K562 (cell line): ENCODE measurements around the gene UBE2L3. TPM values are rescaled to one million over a fixed set of nuclear protein-coding genes. Genes with fewer than 3 reads are reported as not detected.
A peak's percentile ranks its signal among the peaks of the same experiment; 100 is the strongest.

Source experiments
- BRF1 ChIP-seq: IDR thresholded peaks from 3 replicates; pipeline ENCODE4 v1.6.1; 2011; ENCODE audit warnings: borderline replicate concordance, mild to moderate bottlenecking; ENCODE audit not compliant: insufficient read length; ENCODE audit errors: extremely low read depth
- CAMTA2 ChIP-seq: fragments of 250-450 bp; sonication (Bioruptor Pico); conservative IDR thresholded peaks from 2 replicates; pipeline ENCODE4 v1.5.1; 2022
- EP300 ChIP-seq: IDR thresholded peaks from 2 replicates; pipeline ENCODE4 v1.6.1; 2012; ENCODE audit warnings: low read length, improper control_type of control experiment
- ETV1 ChIP-seq: fragments of 450-650 bp; conservative IDR thresholded peaks from 2 replicates; pipeline ENCODE4 v1.6.1; 2016; ENCODE audit warnings: missing genetic modification characterization, control low read depth, low read depth, missing compliant biosample characterization
- HEY1 ChIP-seq: fragments of 250-450 bp; sonication (Bioruptor Pico); IDR thresholded peaks from 2 replicates; pipeline ENCODE4 v1.5.0; 2020; ENCODE audit warnings: mild to moderate bottlenecking, moderate library complexity, borderline replicate concordance
- HMG20B ChIP-seq: fragments of 250-450 bp; sonication (Bioruptor Pico); IDR thresholded peaks from 2 replicates; pipeline ENCODE4 v1.5.0; 2021; ENCODE audit warnings: mild to moderate bottlenecking
- JUN ChIP-seq, 2 experiments: sonication (generic) in 1 of 2; formaldehyde crosslinking in 1 of 2; IDR thresholded peaks; 2 replicates each; pipeline versions ENCODE4 v1.6.1 to v1.8.0; 2012 to 2022; ENCODE audit warnings: borderline replicate concordance in 2 of 2, mild to moderate bottlenecking in 2 of 2, improper control_type of control experiment in 1 of 2, low read depth in 1 of 2, low read length in 1 of 2, missing genetic modification reagents in 1 of 2
- L3MBTL2 ChIP-seq: fragments of 450-650 bp; IDR thresholded peaks from 2 replicates; pipeline ENCODE4 v1.6.1; 2016; ENCODE audit warnings: mild to moderate bottlenecking, moderate library complexity
- MAZ ChIP-seq, 2 experiments: fragments of 450-650 bp in 1 of 2; sonication (generic) in 1 of 2; formaldehyde crosslinking; IDR thresholded peaks in 1 of 2; conservative IDR thresholded peaks in 1 of 2; 2 replicates each; pipeline versions ENCODE4 v1.4.0 to v1.5.0; 2020; ENCODE audit warnings: mild to moderate bottlenecking in 1 of 2, missing genetic modification reagents in 1 of 2
- MLX ChIP-seq, 2 experiments: fragments of 450-650 bp in 1 of 2; sonication (generic) in 1 of 2; formaldehyde crosslinking; conservative IDR thresholded peaks; 2 replicates each; pipeline versions ENCODE4 v1.4.0 to v1.8.1; 2020 to 2022; ENCODE audit warnings: mild to moderate bottlenecking in 1 of 2, missing genetic modification reagents in 1 of 2
- MTA1 ChIP-seq: fragments of 450-650 bp; IDR thresholded peaks from 2 replicates; pipeline ENCODE4 v1.6.1; 2017; ENCODE audit warnings: borderline replicate concordance
- NCOA1 ChIP-seq: fragments of 450-650 bp; IDR thresholded peaks from 2 replicates; pipeline ENCODE4 v1.6.1; 2016; ENCODE audit warnings: low read depth
- RCOR1 ChIP-seq, 2 experiments: IDR thresholded peaks; 2 replicates each; pipeline ENCODE4 v1.6.1; 2012; ENCODE audit warnings: low read depth in 2 of 2, low read length in 2 of 2, borderline replicate concordance in 1 of 2, improper control_type of control experiment in 1 of 2
- RUNX1 ChIP-seq: sonication (generic); IDR thresholded peaks from 2 replicates; pipeline ENCODE4 v1.6.1; 2016; ENCODE audit warnings: antibody characterized with exemption, low read depth
- U2AF2 ChIP-seq: fragments of 200-400 bp; formaldehyde crosslinking; optimal IDR thresholded peaks from 2 replicates; pipeline ENCODE3; 2017; ENCODE audit warnings: low read depth, mild to moderate bottlenecking, low read length
- ZC3H11A ChIP-seq: IDR thresholded peaks from 2 replicates; pipeline ENCODE4 v1.6.1; 2012; ENCODE audit warnings: low read depth, low read length, improper control_type of control experiment
- ZFP36 ChIP-seq: fragments of 150-350 bp; IDR thresholded peaks from 2 replicates; pipeline ENCODE4 v1.6.1; 2018; ENCODE audit warnings: low read length, low read depth; ENCODE audit not compliant: partially characterized antibody
- ZNF165 ChIP-seq: fragments of 250-450 bp; sonication (Bioruptor Pico); IDR thresholded peaks from 2 replicates; pipeline ENCODE4 v1.4.0; 2020; ENCODE audit warnings: borderline replicate concordance
- ZNF282 ChIP-seq: sonication (generic); formaldehyde crosslinking; IDR thresholded peaks from 2 replicates; pipeline ENCODE4 v1.8.1; 2023; ENCODE audit warnings: missing genetic modification reagents
- ZNF311 ChIP-seq: fragments of 250-450 bp; sonication (Bioruptor Pico); IDR thresholded peaks from 2 replicates; pipeline ENCODE4 v1.4.0; 2020; ENCODE audit warnings: mild to moderate bottlenecking, moderate library complexity
- ZNF507 ChIP-seq: conservative IDR thresholded peaks from 2 replicates; pipeline ENCODE4 v1.6.1; 2017; ENCODE audit warnings: missing genetic modification characterization, missing compliant biosample characterization
- polyA plus RNA-seq, 8 experiments: library from polyadenylated mRNA; depleted of rRNA in 4 of 8; stranded (reverse) in 5 of 8; unstranded in 3 of 8; fragments of >200 nt; fragmentation: Nextera tagmentation in 2 of 8; fragmentation: Illumina TruSeq in 1 of 8; extraction: Ambion mirVana in 2 of 8; extraction: Trizol in 1 of 8; gene quantifications; 2 replicates each; pipeline versions ENCODE4 v1.2.1 to v1.2.3, GENCODE V29; 2011 to 2014; ENCODE audit warnings: inconsistent platforms in 1 of 8, missing spikeins in 1 of 8
- total RNA-seq, 7 experiments: library from RNA; depleted of rRNA in 6 of 7; stranded (reverse); fragments of >200 nt in 6 of 7; fragmentation: Illumina TruSeq in 2 of 7; extraction: Trizol in 2 of 7; gene quantifications; 2 replicates each; pipeline versions ENCODE4 v1.2.1 to v1.2.3, GENCODE V29; 2011 to 2021; ENCODE audit warnings: low replicate concordance in 1 of 7
- TF ChIP-seq, protein P1 (sequence below): fragments of 250-450 bp; sonication (Bioruptor Pico); IDR thresholded peaks from 2 replicates; pipeline ENCODE4 v1.4.0; 2020

UBE2L3 gene
- total and polyA plus RNA-seq, 9 of the 15 experiments (the other 6 are each of a cell fraction or from before 2014, with no cell fraction given), result 215 to 625 (median 285) TPM

DNA sequence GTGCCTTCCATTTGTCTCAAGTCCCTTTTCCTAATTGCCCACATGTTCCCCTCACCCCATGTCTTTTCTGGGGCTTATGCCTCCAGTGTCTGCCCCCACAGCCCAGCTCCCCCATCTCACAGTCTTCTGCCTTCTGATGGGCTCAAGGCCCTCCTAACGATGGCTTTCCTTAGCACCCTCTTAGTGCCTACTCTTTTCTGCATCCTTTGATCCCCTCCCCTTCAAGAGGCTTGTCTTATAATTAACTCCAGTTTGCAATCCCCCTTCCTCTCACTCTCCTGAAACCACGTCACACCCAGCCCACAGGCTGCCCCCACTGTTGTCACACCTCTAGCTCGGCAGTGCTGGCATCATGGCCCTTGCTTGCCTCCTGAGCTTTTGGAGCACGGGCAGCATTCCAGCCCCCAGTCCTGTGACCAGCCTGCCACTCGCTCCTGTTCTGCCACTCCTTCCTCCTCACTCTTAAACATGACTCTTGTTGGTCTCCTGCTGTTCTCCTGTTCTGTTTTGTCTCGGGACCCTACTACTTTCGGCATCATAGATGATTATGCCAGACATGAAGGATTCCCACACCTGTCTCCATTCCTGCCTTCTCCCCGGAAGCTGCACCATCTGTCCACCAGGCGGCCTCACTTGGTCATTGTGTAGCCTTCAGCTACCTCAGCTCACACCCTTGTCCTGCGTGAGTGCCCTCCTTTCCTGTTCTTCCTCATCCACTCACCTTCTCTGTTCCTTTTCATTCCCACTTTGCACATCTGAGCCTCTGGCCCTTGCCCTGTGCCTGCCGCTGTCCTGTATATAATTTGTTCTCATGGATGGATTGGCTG, 26.1 kb downstream of the UBE2L3 start (continued):
- peak; percentile 22; the same call in 1 of the 2 replicates for TF ChIP-seq JUN (IDR thresholded peaks at IDR 0.05; ENCODE audit: borderline replicate concordance, low read depth, low read length)
- no peak for TF ChIP-seq JUN (CRISPR knock-in tag; IDR thresholded peaks at IDR 0.05; ENCODE audit: borderline replicate concordance)
- TF ChIP-seq CAMTA2, result no peak
- no peak for TF ChIP-seq HEY1 (CRISPR knock-in tag)
- TF ChIP-seq MTA1, result no peak
- no peak for TF ChIP-seq L3MBTL2
- peak; percentile 54; the same call in 1 of the 2 replicates for TF ChIP-seq ETV1 (tag)
- TF ChIP-seq ZC3H11A, result no peak
- TF ChIP-seq MLX (CRISPR knock-in tag; conservative IDR thresholded peaks at IDR 0.05), result peak in 1 of 2 experiments; percentile 77; a peak in 2 of 4 replicates
- no peak for TF ChIP-seq HMG20B (CRISPR knock-in tag)
- no peak for TF ChIP-seq ZNF311 (CRISPR knock-in tag)
- TF ChIP-seq BRF1, result no peak
- TF ChIP-seq, protein P1, sequence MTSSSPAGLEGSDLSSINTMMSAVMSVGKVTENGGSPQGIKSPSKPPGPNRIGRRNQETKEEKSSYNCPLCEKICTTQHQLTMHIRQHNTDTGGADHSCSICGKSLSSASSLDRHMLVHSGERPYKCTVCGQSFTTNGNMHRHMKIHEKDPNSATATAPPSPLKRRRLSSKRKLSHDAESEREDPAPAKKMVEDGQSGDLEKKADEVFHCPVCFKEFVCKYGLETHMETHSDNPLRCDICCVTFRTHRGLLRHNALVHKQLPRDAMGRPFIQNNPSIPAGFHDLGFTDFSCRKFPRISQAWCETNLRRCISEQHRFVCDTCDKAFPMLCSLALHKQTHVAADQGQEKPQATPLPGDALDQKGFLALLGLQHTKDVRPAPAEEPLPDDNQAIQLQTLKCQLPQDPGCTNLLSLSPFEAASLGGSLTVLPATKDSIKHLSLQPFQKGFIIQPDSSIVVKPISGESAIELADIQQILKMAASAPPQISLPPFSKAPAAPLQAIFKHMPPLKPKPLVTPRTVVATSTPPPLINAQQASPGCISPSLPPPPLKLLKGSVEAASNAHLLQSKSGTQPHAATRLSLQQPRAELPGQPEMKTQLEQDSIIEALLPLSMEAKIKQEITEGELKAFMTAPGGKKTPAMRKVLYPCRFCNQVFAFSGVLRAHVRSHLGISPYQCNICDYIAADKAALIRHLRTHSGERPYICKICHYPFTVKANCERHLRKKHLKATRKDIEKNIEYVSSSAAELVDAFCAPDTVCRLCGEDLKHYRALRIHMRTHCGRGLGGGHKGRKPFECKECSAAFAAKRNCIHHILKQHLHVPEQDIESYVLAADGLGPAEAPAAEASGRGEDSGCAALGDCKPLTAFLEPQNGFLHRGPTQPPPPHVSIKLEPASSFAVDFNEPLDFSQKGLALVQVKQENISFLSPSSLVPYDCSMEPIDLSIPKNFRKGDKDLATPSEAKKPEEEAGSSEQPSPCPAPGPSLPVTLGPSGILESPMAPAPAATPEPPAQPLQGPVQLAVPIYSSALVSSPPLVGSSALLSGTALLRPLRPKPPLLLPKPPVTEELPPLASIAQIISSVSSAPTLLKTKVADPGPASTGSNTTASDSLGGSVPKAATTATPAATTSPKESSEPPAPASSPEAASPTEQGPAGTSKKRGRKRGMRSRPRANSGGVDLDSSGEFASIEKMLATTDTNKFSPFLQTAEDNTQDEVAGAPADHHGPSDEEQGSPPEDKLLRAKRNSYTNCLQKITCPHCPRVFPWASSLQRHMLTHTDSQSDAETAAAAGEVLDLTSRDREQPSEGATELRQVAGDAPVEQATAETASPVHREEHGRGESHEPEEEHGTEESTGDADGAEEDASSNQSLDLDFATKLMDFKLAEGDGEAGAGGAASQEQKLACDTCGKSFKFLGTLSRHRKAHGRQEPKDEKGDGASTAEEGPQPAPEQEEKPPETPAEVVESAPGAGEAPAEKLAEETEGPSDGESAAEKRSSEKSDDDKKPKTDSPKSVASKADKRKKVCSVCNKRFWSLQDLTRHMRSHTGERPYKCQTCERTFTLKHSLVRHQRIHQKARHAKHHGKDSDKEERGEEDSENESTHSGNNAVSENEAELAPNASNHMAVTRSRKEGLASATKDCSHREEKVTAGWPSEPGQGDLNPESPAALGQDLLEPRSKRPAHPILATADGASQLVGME (CRISPR knock-in tag), result no peak
- TF ChIP-seq U2AF2, result no peak
- TF ChIP-seq EP300, result 0 out of 2 replicates have a peak, but pooled peaks have one; percentile 7
- TF ChIP-seq NCOA1, result no peak
- TF ChIP-seq ZNF507, result no peak
- TF ChIP-seq RUNX1, result no peak
- TF ChIP-seq MAZ (CRISPR knock-in tag; conservative IDR thresholded peaks at IDR 0.05 in 1 of 2, IDR thresholded peaks at IDR 0.05 in 1 of 2), result 0 out of 4 replicates have a peak, but pooled peaks of 1 of the 2 experiments have one; percentile 31
- peak in 1 of 2 experiments; percentile 65; a peak in 1 of 4 replicates for TF ChIP-seq RCOR1 (IDR thresholded peaks at IDR 0.05; ENCODE audit: borderline replicate concordance in 1 of 2, low read depth in 2 of 2, low read length in 2 of 2)
- TF ChIP-seq ZNF165 (CRISPR knock-in tag), result no peak
- TF ChIP-seq ZNF282 (CRISPR knock-in tag), result no peak
- TF ChIP-seq ZFP36, result peak; percentile 52
